Inflammatory macrophage treated with lipopolysaccharide for 4 hours (primary cell): Measurements from ENCODE around the gene ZSCAN22.
"Not testable (repeated sequence)": the region's sequence is repeated elsewhere in the genome, so short reads cannot be mapped to it uniquely, and the experiment has no call there.

Source experiments
- DNase-seq: peaks from one replicate; pipeline ENCODE4 v3.0.0-alpha.2; 2020

The ZSCAN22 gene

DNA sequence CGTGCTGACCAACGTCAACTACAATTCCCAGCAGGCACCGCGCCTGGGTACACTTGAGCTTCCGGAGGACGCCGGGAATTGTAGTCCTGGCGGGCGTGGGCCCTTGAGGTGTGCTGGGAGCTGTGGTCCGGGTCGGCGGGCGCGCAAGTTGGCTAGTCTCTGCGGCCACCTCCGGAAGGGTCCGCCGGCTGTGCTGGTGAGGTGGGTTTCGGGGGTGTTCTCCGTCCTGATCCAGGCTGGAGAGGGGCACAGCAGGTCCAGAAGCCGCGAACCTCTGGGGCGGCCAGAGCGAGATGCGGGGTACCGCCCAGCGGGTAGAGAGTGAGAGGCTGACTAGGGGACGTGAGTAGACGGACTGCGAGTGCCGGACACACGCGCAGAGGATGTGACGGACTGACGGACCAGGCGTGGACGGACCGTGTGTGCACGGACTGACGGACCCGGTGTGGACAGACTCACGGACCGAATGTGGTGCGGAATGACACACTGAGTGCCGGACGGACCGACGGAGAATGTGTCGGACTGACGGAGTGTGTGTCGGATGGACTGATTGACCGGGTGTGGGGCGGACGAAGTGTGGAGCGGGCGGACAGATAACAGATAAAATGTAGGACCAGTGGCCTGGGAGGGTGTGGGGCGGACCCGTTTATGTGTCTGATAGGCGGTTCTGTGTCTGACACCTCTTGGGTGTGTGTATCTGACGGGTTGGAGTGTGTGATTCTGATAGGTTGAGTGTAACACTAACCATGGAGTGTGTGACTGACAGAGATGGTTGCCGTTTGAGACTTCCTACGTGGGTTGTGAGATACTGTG, at the start of gene ZSCAN22:
ZSCAN22 (plus strand) TSS at position 81 of the 813 bp plus-strand sequence. CDS start 7,809 bp downstream, outside the sequence.
- DNase-seq: peak; percentile 95

DNA sequence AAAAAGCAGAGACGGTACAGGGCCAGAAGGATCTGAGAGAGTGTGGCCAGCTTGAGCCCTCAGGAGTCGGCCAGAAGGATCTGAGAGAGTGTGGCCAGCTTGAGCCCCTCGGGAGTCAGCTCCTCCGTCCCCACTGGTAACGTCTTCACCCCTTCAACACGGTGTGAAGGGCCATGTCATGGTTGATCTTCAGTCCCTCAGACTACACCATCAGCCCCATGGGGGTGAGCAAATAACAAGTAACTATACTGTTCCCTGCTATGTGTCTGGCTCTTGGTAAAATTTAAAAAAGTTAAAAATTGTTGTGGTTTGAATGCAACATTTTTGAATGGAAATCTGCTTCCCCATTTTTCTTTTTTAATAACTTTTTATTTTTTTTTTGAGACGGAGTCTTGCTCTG, 49.6 kb upstream of the ZSCAN22 start:
- DNase-seq: no peak

DNA sequence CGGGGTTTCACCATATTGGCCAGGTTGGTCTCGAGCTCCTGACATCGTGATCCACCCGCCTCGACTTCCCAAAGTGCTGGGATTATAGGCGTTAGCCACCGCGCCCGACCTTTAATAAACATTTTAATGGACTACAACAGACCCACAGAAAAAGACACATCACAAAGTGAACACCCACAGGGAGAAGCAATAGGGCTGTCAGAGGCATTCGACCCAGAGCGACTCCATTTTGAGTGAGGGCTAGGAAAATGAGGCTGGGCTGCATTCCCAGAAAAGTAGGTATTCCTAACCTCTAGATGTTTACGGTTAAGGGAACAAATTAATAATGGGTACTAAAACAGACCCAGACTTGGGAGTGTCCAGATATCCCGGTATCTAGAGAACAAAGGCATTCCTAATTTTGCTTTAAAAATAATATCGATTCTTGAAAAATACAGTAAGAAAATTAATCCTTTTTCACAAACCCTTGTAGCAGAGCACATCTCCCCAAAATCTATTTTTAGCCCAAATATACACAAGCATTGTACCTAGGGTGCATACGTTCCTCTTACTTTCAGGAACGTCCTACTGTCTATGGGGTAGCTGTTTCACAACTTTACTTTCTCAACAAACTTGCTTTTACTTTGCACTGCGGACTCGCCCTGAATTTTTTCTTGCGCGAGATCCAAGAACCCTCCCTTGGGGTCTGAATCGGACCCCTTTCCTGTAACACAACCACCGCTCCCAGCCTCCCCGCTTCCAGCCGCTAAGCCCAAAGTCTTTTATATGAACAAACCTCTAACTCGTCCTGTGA, 48.9 kb upstream of the ZSCAN22 start:
- peak; percentile 55 for DNase-seq

DNA sequence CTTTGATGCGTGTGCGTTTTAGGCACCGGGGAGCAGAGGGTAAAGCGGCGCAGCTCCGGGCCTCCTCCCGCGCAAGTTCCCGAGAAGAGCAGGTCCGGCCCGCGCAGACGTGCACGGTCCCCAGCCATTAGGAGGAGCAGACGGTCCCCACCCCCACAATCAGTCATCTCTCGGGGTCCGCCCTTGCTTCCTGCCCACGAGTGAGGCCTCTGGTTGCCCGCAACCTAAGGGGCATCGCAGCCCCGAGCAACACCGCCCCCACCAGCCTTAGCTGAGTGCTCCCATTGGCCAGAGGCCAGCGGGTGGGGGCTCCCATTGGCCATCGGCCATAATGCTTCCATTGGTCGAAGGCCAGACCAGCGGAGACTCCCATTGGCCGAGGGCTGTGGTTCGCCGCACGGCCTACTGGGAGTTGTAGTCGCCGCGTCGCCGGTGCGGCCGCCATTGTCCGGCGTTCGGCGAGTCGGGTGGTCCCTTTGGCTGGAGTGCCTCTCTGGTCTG, 48.2 kb upstream of the ZSCAN22 start, which contains the start of gene ZNF8:
ZNF8 (plus strand) TSS at position 415 of the 501 bp plus-strand sequence. CDS start 127 bp downstream, outside the sequence.
- DNase-seq: peak; percentile 99

DNA sequence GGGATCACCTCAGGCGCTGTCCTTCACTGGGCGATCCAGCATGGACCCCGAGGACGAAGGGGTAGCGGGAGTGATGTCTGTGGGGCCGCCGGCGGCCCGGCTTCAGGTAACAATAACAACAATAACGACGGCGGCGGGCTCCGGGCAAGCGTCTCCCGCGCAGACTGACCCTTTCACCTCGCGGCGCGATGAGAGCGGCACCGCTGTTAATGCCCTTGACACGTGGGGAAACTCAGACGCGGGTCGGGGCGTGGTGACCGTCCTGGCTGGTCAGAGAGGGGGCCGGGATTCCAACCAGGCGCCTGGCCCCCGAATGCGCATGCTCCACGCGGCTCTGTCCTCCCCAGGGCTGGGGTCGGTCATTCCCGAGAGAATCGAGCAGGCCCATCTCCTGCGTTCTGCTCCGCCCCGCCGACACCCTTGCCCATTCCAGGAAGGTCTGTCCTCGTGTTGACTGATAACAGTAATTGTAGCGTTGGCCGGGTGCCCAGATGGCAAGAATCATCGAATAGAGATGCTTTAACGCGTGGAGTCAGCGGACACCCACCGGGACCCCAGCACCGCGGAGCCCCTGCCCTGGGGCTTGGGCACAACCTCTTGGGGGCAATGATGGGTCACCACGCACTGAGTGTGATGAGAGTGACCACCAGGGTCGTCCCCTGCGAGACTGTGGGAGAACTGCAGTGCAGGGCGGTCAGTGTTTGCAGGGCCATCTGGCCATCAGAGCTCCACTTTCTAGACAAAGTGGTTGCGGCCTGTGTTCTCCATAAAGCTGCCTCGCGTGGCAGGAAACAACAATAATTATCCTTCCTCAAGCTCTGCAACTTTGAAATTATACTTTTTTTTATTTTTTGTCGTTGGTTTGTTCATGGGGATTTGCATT, 47.5 kb upstream of the ZSCAN22 start:
- peak; percentile 44 for DNase-seq

DNA sequence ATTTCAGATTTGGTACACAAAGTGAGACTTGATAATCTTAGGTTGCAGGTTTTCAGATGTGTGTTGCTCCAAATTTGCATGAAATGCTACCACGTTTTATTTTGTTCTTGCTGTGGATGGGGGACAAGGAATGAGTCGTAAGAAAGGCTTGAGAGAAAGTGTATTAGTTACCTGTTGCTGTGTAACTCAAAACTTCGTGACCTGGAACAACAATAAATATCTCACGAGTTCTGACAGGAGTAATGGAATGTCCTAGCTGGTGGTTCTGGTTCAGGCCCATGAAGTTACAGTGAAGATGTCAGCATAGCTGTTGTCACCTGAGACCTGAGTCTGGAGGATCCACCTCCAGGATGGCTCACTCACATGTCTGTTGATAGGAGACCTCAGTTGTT, 46.9 kb upstream of the ZSCAN22 start:
- DNase-seq: no peak

DNA sequence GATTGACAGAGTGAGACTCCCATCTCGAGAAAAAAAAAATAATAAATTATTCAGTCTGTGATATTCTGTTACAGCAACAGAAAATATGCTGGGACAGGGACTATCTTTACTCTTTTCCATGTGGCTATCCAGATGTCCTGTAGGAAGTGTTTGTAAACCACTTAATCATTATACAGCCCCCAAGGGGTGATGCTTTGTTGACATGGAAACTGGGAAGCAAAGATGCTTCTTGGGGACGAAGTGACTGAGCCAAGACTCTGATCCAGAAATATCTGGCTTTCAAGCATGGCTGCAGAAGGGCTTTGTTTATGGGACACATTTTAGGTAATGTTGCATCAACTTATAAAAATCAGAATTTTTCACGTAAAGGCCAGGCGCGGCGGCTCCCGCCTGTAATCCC, 42.6 kb upstream of the ZSCAN22 start:
- DNase-seq: no peak

DNA sequence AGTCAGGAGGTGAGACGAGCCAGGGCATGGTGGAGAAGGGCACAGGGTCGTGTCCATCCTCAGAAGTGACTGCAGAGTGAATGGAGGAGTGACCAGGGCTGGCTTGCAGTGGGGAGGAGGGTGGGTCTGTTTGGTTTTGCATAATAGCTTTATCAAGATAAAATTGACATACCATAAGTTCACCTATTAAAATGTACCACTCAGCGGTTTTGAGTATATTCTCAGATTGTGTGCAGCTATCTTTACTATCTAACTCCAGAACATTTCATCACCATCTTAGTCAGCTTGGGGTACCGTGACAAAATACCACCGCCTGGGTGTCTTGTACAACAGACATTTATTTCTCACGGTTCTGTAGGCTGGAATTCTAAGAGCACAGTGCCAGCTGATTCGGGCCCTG, 34.9 kb upstream of the ZSCAN22 start:
- no peak for DNase-seq

DNA sequence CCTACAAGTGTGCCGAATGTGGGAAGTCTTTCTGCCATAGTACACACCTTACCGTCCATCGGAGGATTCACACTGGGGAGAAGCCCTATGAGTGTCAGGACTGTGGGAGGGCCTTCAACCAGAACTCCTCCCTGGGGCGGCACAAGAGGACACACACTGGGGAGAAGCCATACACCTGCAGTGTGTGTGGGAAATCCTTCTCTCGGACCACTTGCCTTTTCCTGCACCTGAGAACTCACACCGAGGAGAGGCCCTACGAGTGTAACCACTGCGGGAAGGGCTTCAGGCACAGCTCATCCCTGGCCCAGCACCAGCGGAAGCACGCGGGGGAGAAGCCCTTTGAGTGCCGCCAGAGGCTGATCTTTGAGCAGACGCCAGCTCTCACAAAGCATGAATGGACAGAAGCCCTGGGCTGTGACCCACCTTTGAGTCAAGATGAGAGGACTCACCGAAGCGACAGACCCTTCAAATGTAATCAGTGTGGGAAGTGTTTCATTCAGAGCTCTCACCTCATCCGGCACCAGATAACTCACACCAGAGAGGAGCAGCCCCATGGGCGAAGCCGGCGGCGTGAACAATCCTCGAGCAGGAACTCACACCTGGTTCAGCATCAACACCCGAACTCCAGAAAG, 31.9 kb upstream of the ZSCAN22 start:
- no peak for DNase-seq

DNA sequence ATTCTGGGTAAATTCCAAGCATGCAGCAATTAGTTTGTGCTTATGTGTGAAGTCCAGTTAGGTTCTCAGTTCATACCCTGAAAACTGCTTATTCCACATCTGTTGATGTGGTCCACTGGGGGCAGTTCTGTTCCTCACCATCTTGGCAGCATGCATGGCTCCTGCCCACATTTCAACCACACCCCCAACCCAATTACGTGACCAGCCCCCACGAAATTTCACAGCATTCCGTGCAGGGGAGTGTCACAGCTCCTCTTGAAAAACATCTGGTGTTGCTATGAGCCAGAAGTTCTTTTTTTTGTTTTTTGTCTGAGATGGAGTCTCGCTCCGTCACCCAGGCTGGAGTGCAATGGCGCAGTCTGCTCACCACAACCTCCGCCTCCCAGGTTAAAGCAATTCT, 30.7 kb upstream of the ZSCAN22 start:
- no peak for DNase-seq

DNA sequence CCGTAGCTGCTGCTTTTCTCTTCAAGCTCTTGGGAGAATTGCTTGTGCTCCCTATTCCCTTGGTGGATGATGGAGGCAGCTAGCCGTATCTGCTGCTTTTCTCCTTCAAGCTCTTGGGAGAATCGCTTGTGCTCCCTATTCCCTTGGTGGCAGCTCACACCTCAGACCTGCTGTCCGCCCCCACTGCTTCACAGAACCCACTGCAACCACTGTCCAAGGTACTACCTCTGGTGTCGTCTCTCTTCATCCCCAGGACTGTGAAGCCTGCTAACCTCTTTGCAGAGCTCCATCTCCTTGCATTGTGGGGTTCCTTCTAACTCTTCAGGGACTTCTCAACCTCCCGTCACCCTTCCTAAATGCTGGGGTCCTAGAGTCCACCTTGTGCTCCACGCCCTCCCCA, 26.2 kb upstream of the ZSCAN22 start:
- DNase-seq: no peak

DNA sequence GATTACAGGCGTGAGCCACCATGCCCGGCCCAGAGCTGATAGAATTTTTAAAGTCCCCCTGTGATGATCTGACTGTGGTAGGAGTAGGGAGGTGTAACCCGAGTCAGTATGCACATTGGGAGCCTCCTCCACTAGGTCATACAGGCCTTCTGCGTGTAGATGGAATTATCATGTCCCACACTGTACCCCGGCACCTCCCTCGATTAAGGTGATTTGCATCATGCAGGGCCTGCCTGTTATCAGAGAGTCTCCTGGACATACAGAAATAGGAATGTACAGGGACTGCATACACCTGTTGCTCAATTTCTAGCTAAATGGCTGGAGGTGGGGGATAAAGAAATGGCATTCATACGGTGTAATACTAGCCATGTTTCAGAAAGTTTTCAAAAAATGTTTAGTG, 22.5 kb upstream of the ZSCAN22 start:
- no peak for DNase-seq

DNA sequence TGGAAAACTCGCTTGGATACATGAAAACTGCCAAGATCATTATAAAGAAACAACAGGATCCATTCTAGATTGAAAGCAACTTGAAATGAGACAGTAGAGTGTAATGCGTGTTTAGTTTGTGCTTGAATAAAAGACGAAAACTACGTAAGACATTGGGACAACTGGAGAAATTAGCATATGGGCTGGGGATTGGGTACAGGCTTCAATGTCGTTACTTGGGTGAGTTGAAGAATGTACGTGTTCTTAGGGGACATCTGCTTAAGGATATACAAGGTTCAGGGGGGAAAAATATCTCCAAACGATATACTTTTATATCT, 22.1 kb upstream of the ZSCAN22 start:
- DNase-seq: no peak

DNA sequence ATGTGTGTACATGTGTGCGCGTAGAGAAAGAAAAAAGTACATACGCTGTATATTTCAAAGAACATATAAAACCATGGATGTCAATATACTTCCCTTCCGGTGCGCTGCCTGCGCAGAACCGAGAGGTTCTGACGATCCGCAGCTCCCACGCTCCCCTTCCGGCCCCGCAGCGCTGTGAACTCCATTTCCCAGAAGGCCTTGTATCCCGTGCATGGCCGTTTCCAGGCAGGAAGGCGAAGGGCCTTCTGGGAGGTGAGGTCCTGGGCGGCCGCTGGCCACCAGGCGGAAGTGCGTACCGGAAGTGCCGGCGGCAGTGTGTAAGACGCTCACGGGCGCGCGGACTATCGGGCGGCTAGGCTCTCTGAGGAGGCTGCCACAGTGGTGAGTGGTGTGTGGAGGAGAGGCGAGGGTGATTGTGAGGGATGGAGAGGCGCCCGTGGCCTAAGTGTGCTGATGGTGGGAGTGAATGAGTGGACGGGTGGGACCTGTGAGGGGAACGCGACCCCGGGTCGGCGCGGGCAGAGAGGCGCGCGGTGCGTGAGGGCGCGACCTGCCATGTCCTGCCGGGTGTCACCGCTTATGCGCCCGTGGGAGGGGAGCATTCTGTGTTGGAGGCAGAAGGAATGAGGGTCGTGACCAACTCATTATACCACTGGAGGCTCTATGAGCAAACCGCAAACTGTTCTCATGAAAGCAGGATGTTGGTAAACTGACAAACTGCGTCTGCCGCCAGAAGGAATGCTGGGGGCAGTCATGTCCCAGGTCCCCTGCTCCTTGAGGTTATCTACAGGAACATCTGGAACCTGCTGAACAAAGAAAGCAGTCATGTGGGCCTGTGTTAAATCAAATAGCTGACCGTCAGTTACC, 21.5 kb upstream of the ZSCAN22 start, which contains the start of gene ERVK3-1:
ERVK3-1 (plus strand) TSS at position 313 of the 867 bp plus-strand sequence. CDS start 6,792 bp downstream, outside the sequence.
- DNase-seq: peak; percentile 99

DNA sequence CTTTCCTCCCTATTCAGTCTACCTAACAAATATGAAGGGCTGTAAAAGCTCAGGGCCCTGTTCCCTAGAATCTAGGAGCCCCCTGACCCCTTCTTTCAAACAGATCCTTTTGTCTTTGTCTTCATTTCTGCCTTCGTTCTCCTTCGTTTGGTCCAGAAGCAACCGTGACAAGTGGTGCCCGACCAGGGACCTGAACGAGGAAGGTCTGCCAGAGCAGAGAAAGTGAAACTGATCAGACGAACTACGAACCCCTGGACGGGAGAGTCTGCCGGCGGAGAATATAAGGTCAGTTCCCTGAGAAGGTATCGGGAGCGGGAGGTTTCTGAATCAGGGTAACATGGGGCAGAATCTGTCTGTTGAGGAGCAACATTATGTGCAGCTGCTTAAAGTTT, 20.9 kb upstream of the ZSCAN22 start:
- peak; percentile 9 for DNase-seq

DNA sequence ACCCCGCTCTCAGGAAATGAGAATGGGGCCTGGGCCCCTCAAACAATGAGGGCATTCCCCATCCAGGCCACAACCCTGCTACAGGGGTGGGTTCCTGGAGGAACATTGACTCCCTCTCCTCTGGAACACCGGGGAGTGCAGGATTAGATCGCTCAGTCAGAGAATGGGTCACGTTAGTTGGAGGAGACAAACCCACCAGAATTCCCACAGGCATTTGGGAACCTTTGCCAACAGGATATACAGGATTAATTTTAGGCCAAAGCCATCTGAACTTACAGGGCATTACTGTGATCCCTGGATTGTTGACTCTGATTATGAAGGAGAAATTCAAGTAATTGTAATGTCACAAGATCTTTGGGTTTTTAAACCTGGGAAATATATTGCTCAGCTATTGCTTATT, 19.1 kb upstream of the ZSCAN22 start:
- DNase-seq: no peak

DNA sequence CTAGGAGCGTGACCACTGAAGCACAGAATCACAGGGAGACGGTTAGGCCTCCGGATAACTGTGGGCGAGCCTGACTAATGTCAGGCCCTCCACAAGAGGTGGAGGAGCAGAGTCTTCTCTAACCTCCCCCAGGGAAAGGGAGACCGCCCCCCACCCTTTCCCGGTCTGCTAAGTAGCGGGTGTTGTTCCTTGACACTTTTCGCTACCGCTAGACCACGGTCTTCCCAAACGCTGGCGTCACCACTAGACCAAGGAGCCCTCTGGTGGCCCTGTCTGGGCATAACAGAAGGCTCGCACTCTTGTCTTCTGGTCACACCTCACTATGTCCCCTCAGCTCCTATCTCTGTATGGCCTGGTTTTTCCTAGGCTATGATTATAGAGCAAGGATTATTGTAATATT, 16.1 kb upstream of the ZSCAN22 start:
- not testable (repeated sequence) for DNase-seq

DNA sequence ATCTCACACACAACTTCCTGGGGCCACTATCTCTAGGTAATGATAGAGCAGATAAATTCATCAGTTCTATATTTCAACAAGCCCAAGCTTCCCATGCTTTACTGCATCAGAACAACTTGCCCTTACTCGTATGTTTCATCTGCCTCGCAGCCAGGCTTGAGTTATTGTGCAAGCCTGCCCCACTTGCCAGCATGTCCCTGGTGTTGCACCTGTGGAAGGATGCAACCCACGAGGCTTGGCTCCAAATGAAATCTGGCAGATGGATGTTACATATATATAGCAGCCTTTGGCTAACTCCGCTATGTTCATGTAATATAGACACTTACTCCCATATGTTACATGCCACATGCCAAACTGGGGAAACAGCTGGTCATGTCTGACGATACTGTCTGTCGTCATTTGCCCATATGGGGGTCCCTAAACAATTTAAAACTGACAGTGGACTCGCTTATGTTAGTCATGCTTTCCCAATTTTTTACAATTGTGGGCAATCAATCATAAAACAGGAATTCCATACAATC, 15.4 kb upstream of the ZSCAN22 start:
- DNase-seq: no peak

DNA sequence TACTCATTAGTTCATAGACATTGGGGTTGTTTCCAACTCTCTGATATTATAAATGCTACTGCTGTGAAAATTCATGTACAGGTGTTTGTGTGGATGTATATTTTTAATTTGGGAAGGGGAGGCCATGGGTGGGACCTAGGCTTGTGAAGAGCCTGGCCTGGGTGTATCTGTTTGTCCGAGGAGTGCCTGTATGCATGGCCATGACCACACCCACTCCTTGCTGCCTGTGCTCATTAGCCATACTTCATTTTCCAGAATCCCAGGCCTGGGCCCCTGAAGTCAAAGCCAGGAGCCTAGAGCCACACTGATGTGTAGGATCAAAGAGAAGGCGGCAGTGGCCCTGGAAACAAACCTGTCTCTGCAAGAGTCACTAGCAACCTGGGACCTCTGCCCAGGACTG, 11.2 kb upstream of the ZSCAN22 start:
- no peak for DNase-seq

DNA sequence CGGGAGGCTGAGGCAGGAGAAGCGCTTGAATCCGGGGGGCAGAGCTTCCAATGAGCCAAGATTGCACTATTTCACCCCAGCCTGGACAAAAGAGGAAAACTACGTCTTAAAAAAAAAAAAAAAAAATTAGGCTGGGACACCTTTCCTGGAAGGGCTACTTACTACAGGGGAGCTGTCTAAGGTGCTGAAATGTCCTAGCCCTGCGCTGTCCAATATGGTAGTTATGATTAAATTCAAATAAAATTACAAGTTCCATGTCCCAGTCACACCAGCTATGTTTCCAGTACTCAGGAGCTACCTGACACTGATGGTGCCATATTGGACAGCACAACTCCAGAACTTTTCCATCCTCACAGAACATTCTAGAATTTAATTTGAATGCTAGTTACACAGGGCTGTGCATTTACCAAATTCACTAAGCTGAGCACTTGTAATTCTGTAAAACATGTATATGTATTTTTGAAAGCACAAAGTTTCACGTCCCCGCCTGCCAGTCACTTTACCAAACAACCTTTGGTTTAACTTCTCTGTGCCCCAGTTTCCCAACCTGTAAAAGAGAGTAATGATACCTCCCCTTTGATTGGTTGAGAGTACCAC, 9.2 kb upstream of the ZSCAN22 start:
- DNase-seq: no peak

DNA sequence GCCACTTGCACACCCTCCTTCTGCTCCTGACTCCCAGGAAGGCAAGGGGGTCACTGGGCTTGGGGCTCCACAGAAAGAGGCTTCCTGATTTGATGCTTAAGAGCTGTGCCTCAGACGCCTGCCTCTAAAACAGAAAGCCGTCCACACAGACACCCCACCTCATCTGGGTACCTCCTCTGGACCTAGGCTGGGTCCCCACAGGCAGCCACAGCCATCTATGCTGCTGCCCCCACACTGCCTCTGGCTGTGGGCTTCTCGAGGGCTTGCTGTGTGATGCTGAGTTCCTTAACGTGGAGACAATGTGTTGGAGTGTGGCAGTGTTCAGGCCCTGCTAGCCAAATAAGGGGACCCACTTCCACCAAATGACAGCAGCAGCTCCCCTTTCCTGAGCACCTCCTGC, 8.5 kb upstream of the ZSCAN22 start:
- DNase-seq: no peak
